ENCODE data around the gene DOCK7. TPM values are rescaled to one million over a fixed set of nuclear protein-coding genes. Genes with fewer than 3 reads are reported as not detected.
A peak's percentile ranks its signal among the peaks of the same experiment; 100 is the strongest.

The DOCK7 gene
- total RNA-seq, 3 donors from 2014 or later = 35.7 to 60.7 (median 49.2) TPM

DNA sequence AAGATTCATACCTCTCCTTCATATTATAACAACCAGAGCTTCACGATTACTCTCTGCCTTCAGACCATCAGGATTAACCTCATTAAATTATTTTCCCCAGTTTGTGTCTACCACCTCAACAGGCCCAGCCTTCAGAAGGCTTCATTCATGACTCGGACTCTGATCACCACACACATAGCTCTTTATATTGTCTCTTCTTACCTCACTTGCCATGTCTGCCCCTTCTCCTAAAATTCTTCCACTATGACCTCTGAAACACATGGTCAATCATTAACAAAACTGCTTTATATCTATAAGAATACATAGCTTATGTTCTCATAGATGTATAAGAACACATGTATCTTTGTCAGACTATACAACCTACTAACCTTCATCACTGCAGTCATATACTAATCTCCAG is 171.6 kb downstream of the DOCK7 start:
- no peak overlapping the region for H3K4me3 ChIP-seq
- intact Hi-C loops (cut with DNase I; ENCODE audit: low total_unique reads) = no loop called here

GRCh38 chr1:62514746-62515423 is 173.3 kb downstream of the DOCK7 start:
- no peaks in the 10 kb centered on the region for H3K4me1 ChIP-seq
- H3K27me3 ChIP-seq = no peaks in the 10 kb centered on the region
- H3K9me3 ChIP-seq = peaks cover 0 to 6% of the 10 kb centered on the region in 2 donors
- H3K36me3 ChIP-seq = peaks cover 6% of the 10 kb centered on the region
- DNase-seq (ENCODE audit: low spot score in 2 of 2) = no peak
- TF ChIP-seq, protein P1, sequence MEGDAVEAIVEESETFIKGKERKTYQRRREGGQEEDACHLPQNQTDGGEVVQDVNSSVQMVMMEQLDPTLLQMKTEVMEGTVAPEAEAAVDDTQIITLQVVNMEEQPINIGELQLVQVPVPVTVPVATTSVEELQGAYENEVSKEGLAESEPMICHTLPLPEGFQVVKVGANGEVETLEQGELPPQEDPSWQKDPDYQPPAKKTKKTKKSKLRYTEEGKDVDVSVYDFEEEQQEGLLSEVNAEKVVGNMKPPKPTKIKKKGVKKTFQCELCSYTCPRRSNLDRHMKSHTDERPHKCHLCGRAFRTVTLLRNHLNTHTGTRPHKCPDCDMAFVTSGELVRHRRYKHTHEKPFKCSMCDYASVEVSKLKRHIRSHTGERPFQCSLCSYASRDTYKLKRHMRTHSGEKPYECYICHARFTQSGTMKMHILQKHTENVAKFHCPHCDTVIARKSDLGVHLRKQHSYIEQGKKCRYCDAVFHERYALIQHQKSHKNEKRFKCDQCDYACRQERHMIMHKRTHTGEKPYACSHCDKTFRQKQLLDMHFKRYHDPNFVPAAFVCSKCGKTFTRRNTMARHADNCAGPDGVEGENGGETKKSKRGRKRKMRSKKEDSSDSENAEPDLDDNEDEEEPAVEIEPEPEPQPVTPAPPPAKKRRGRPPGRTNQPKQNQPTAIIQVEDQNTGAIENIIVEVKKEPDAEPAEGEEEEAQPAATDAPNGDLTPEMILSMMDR (IDR thresholded peaks at IDR 0.05) = no peak
- no peak for TF ChIP-seq POLR2A (IDR thresholded peaks at IDR 0.05)
- no peak for TF ChIP-seq POLR2AphosphoS5 (IDR thresholded peaks at IDR 0.05)
- H3K4me3 ChIP-seq = no peak overlapping the region
- no peak overlapping the region for H3K27ac ChIP-seq
- intact Hi-C loops (cut with DNase I; ENCODE audit: low total_unique reads) = no loop called here

More for the DNA sequence above, 171.6 kb downstream of the DOCK7 start:
- no peak for DNase-seq (ENCODE audit: low spot score in 2 of 2)
- Histone ChIP-seq H3K4me1 (no peaks in the 10 kb centered on the region), H3K36me3 (peaks cover 6% of the 10 kb centered on the region), H3K27ac (no peak overlapping the region), H3K27me3 (no peaks in the 10 kb centered on the region), H3K9me3 (peaks cover 0 to 6% of the 10 kb centered on the region in 2 donors)
- TF ChIP-seq POLR2A (IDR thresholded peaks at IDR 0.05) (no peak), POLR2AphosphoS5 (IDR thresholded peaks at IDR 0.05) (no peak)
- TF ChIP-seq, protein P1 (IDR thresholded peaks at IDR 0.05) = no peak

GRCh38 chr1:62513013-62513412 is 175.2 kb downstream of the DOCK7 start:
- H3K36me3 ChIP-seq = peaks cover 6% of the 10 kb centered on the region
- intact Hi-C loops (cut with DNase I; ENCODE audit: low total_unique reads) = no loop called here
- H3K4me3 ChIP-seq = no peak overlapping the region
- TF ChIP-seq POLR2A (IDR thresholded peaks at IDR 0.05) (no peak), POLR2AphosphoS5 (IDR thresholded peaks at IDR 0.05) (no peak)
- TF ChIP-seq, protein P1 (IDR thresholded peaks at IDR 0.05) = no peak
- H3K9me3 ChIP-seq = no peaks in the 10 kb centered on the region
- no peak for DNase-seq (ENCODE audit: low spot score in 2 of 2)
- H3K27ac ChIP-seq = no peak overlapping the region
- no peaks in the 10 kb centered on the region for H3K27me3 ChIP-seq
- no peaks in the 10 kb centered on the region for H3K4me1 ChIP-seq

- intact Hi-C loops (cut with DNase I; ENCODE audit: low total_unique reads) = no loop called here
These were observed 179.2 kb downstream of the DOCK7 start for GRCh38 chr1:62509028-62509427.

DNA sequence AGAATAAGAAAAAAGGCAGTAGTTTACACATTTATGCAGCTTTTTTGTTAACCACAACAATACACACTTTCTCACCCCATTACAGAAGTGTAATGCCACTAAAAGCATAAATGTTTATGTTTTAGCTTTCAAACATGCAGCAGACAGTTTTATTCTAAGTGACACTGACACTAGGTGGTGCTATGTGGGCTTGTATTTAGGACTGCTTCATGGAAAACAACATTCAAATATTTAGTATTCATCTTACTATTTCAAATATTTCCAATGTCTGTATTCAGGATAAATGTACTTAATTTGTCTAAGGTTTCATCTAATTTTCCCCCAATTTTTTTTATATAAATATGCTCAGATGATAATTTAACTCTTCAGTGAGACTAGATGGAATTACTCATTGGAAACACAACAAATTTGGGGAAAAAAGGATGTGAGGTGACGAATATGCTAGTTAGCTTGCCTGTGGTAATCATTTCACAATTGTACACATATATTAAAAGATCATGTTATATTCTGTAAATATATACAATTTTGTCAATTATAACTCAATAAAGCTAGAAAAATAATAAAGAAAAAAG is 179.9 kb downstream of the DOCK7 start:
- intact Hi-C loops (cut with DNase I; ENCODE audit: low total_unique reads) = no loop called here

More at GRCh38 chr1:62509028-62509427, 179.2 kb downstream of the DOCK7 start:
- Histone ChIP-seq H3K27ac (no peak overlapping the region), H3K4me1 (no peaks in the 10 kb centered on the region), H3K9me3 (no peaks in the 10 kb centered on the region), H3K36me3 (peaks cover 6% of the 10 kb centered on the region), H3K27me3 (no peaks in the 10 kb centered on the region), H3K4me3 (no peak overlapping the region)
- TF ChIP-seq POLR2AphosphoS5 (IDR thresholded peaks at IDR 0.05) (no peak), POLR2A (IDR thresholded peaks at IDR 0.05) (no peak)
- TF ChIP-seq, protein P1 (IDR thresholded peaks at IDR 0.05) = no peak
- no peak for DNase-seq (ENCODE audit: low spot score in 2 of 2)

More for the DNA sequence above, 179.9 kb downstream of the DOCK7 start:
- Histone ChIP-seq H3K9me3 (no peaks in the 10 kb centered on the region), H3K4me1 (no peaks in the 10 kb centered on the region), H3K27me3 (no peaks in the 10 kb centered on the region), H3K4me3 (no peak overlapping the region), H3K27ac (no peak overlapping the region), H3K36me3 (peaks cover 6% of the 10 kb centered on the region)
- no peak for DNase-seq (ENCODE audit: low spot score in 2 of 2)
- TF ChIP-seq POLR2AphosphoS5 (IDR thresholded peaks at IDR 0.05) (no peak), POLR2A (IDR thresholded peaks at IDR 0.05) (no peak)
- TF ChIP-seq, protein P1 (IDR thresholded peaks at IDR 0.05) = peak in 2 of 3 donors; percentile 27 to 39

Measured in breast epithelium (tissue), 4 donors.